ENCODE results near the gene FKBP1B.
"Not testable (repeated sequence)": the region's sequence is repeated elsewhere in the genome, so short reads cannot be mapped to it uniquely, and the experiment has no call there.

Gene FKBP1B

GRCh38 chr2:24087032-24087431 lies 37.5 kb downstream of the FKBP1B start:
- Histone ChIP-seq H3K4me1 (peaks cover 0 to 17% (median 15%) of the 10 kb centered on the region in 4 donors), H3K36me3 (peaks cover 11 to 27% (median 23%) of the 10 kb centered on the region in 3 donors), H3K27ac (no peak overlapping the region), H3K27me3 (no peaks in the 10 kb centered on the region), H3K4me3 (no peak overlapping the region), H3K9me3 (no peaks in the 10 kb centered on the region)
- intact Hi-C loops (cut with DNase I; ENCODE audit: low total_unique reads): no loop called here
- TF ChIP-seq, protein P1, sequence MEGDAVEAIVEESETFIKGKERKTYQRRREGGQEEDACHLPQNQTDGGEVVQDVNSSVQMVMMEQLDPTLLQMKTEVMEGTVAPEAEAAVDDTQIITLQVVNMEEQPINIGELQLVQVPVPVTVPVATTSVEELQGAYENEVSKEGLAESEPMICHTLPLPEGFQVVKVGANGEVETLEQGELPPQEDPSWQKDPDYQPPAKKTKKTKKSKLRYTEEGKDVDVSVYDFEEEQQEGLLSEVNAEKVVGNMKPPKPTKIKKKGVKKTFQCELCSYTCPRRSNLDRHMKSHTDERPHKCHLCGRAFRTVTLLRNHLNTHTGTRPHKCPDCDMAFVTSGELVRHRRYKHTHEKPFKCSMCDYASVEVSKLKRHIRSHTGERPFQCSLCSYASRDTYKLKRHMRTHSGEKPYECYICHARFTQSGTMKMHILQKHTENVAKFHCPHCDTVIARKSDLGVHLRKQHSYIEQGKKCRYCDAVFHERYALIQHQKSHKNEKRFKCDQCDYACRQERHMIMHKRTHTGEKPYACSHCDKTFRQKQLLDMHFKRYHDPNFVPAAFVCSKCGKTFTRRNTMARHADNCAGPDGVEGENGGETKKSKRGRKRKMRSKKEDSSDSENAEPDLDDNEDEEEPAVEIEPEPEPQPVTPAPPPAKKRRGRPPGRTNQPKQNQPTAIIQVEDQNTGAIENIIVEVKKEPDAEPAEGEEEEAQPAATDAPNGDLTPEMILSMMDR (IDR thresholded peaks at IDR 0.05): no peak
- DNase-seq: no peak

GRCh38 chr2:24088821-24089359 lies 39.3 kb downstream of the FKBP1B start:
- TF ChIP-seq, protein P1 (IDR thresholded peaks at IDR 0.05): no peak
- H3K4me3 ChIP-seq: no peak overlapping the region
- DNase-seq: no peak
- H3K9me3 ChIP-seq: no peaks in the 10 kb centered on the region
- H3K27ac ChIP-seq: no peak overlapping the region
- no peaks in the 10 kb centered on the region for H3K27me3 ChIP-seq
- intact Hi-C loops (cut with DNase I; ENCODE audit: low total_unique reads): no loop called here
- H3K36me3 ChIP-seq: peaks cover 16 to 28% (median 17%) of the 10 kb centered on the region in 3 donors
- H3K4me1 ChIP-seq: peaks cover 0 to 10% (median 5%) of the 10 kb centered on the region in 4 donors

GRCh38 chr2:24093270-24093669 lies 43.7 kb downstream of the FKBP1B start:
- H3K27me3 ChIP-seq; DNase-seq; H3K27ac ChIP-seq; intact Hi-C loops (cut with DNase I; ENCODE audit: low total_unique reads); H3K4me1 ChIP-seq; H3K9me3 ChIP-seq; H3K4me3 ChIP-seq: not testable (repeated sequence)
- H3K36me3 ChIP-seq: peaks cover 28 to 35% (median 34%) of the 10 kb centered on the region in 3 donors

- H3K9me3 ChIP-seq; intact Hi-C loops (cut with DNase I; ENCODE audit: low total_unique reads); H3K4me3 ChIP-seq; H3K27ac ChIP-seq; DNase-seq; H3K27me3 ChIP-seq; H3K4me1 ChIP-seq: not testable (repeated sequence)
- H3K36me3 ChIP-seq: peaks cover 24 to 30% (median 27%) of the 10 kb centered on the region in 3 donors
These were observed 45.7 kb downstream of the FKBP1B start for GRCh38 chr2:24095171-24095677.

GRCh38 chr2:24100732-24101131 lies 51.2 kb downstream of the FKBP1B start:
- H3K4me1 ChIP-seq; H3K27me3 ChIP-seq; H3K4me3 ChIP-seq; H3K27ac ChIP-seq; intact Hi-C loops (cut with DNase I; ENCODE audit: low total_unique reads); DNase-seq; H3K9me3 ChIP-seq: not testable (repeated sequence)
- H3K36me3 ChIP-seq: peaks cover 12 to 23% (median 18%) of the 10 kb centered on the region in 3 donors

DNA sequence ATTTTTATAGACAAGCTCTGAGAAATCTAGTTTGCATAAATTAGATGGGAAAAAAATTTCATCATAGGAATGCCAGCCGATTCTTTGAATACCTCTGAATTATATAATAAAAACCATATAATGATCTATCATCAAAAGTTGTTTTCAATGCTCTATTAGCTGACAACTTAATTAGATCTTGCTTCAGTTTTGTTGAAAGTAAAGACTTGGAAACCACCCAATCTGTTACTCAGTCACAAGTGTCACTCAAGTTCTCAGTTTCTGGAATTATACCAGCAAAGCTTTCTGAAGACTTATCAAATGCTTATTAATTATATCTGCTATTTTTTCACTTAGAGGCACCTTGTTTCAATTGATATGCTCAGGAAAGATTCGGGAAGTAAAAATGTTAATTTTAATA lies 52.5 kb downstream of the FKBP1B start:
- H3K9me3 ChIP-seq: peaks cover 0 to 4% (median 0%) of the 10 kb centered on the region in 3 donors
- H3K27me3 ChIP-seq: no peaks in the 10 kb centered on the region
- no peak overlapping the region for H3K27ac ChIP-seq
- TF ChIP-seq, protein P1 (IDR thresholded peaks at IDR 0.05): no peak
- no peaks in the 10 kb centered on the region for H3K4me1 ChIP-seq
- H3K36me3 ChIP-seq: peaks cover 0 to 18% (median 13%) of the 10 kb centered on the region in 3 donors
- no peak overlapping the region for H3K4me3 ChIP-seq
- DNase-seq: no peak
- intact Hi-C loops (cut with DNase I; ENCODE audit: low total_unique reads): no loop called here

DNA sequence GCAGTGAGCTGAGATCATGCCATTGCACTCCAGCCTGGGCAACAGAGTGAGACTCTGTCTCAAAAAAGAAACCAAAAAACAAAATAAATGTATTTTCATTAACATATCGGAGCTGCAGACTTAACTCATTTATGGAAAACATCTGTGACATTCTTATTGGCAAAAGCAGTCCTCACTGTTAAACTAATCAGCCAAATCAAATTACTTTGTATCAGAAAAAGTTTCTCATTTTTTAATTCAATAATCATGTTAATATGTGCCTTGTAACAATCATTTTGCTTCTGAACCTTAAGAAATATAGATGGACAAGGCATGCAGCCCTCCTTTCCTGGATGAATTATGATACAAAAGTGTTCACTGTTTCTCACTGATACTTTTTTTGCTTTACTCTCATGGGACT lies 53.1 kb downstream of the FKBP1B start:
- intact Hi-C loops (cut with DNase I; ENCODE audit: low total_unique reads): no loop called here
- Histone ChIP-seq H3K36me3 (peaks cover 0 to 18% (median 13%) of the 10 kb centered on the region in 3 donors), H3K9me3 (peaks cover 0 to 4% (median 0%) of the 10 kb centered on the region in 3 donors), H3K27ac (no peak overlapping the region), H3K4me1 (no peaks in the 10 kb centered on the region), H3K4me3 (no peak overlapping the region), H3K27me3 (no peaks in the 10 kb centered on the region)
- DNase-seq: no peak
- TF ChIP-seq, protein P1 (IDR thresholded peaks at IDR 0.05): no peak

Measured in tibial artery (tissue), 4 donors.